ENCODE results near the gene KRTAP4-8. TPM values are rescaled to one million over a fixed set of nuclear protein-coding genes. Genes with fewer than 3 reads are reported as not detected.
"Not testable (repeated sequence)": the region's sequence is repeated elsewhere in the genome, so short reads cannot be mapped to it uniquely, and the experiment has no call there.

Gene KRTAP4-8
- total and polyA plus RNA-seq, 2 of the 8 experiments (the other 6 are each of a cell fraction or from before 2014, with no cell fraction given) = not detected

GRCh38 chr17:41121742-41122141, 23.8 kb upstream of the KRTAP4-8 start (continued):
- no peak for TF ChIP-seq CTBP2 (IDR thresholded peaks at IDR 0.05; ENCODE audit: borderline replicate concordance, insufficient read depth, insufficient read length, low read length)
- no peak for TF ChIP-seq EGR1 (IDR thresholded peaks at IDR 0.05; ENCODE audit: borderline replicate concordance, low read depth, low read length)
- no peak for TF ChIP-seq NANOG (IDR thresholded peaks at IDR 0.05; ENCODE audit: insufficient read depth, low read depth, low read length, poor library complexity, severe bottlenecking)
- TF ChIP-seq CHD2 (IDR thresholded peaks at IDR 0.05; ENCODE audit: low read length) = no peak
- no peak for TF ChIP-seq SP4 (IDR thresholded peaks at IDR 0.05; ENCODE audit: low read length)

- H4K20me1 ChIP-seq (replicated peaks in 1 of 2; ENCODE audit: control insufficient read depth in 1 of 2, insufficient read depth in 2 of 2, low read length in 2 of 2); H3K18ac ChIP-seq (ENCODE audit: extremely low read depth, low read length); H2BK20ac ChIP-seq (ENCODE audit: low read length); H3K14ac ChIP-seq (ENCODE audit: insufficient read length); FAIRE-seq; H2BK120ac ChIP-seq (replicated peaks; ENCODE audit: low read depth, low read length); H3K23ac ChIP-seq (ENCODE audit: insufficient read length); H2AFZ ChIP-seq (ENCODE audit: low read length); H3K4me3 ChIP-seq (ENCODE audit: extremely low read depth in 1 of 4, insufficient read depth in 2 of 4, low read depth in 3 of 4, low read length in 4 of 4); H2BK5ac ChIP-seq (ENCODE audit: low read depth, low read length); H3K79me1 ChIP-seq (ENCODE audit: low read depth, low read length); H3K4ac ChIP-seq (replicated peaks; ENCODE audit: insufficient read length, low read depth, low read length); H3K9ac ChIP-seq (replicated peaks in 1 of 4; ENCODE audit: extremely low read depth in 1 of 4, low read depth in 3 of 4, low read length in 3 of 4); H3K56ac ChIP-seq (replicated peaks; ENCODE audit: insufficient read length, low read depth, low read length); H2AK5ac ChIP-seq (ENCODE audit: low read depth, low read length); H4K91ac ChIP-seq (replicated peaks; ENCODE audit: insufficient read length, low read length); H4K5ac ChIP-seq (ENCODE audit: insufficient read length, low read depth, low read length); H3K27ac ChIP-seq (ENCODE audit: low read depth, low read length); POLR2A ChIA-PET (ENCODE audit: partially characterized antibody); H3K27me3 ChIP-seq (replicated peaks in 1 of 4; ENCODE audit: control insufficient read depth in 3 of 4, extremely low read depth in 1 of 4, insufficient read depth in 3 of 4, low read length in 3 of 4); H3K9me3 ChIP-seq (ENCODE audit: insufficient read depth in 2 of 2, low read depth in 1 of 2, low read length in 1 of 2); H3K4me2 ChIP-seq (ENCODE audit: insufficient read depth in 1 of 2, low read depth in 2 of 2, low read length in 2 of 2); H3K23me2 ChIP-seq (ENCODE audit: low read depth, low read length); H3K4me1 ChIP-seq (replicated peaks in 1 of 4; ENCODE audit: control insufficient read depth in 3 of 4, insufficient read depth in 4 of 4, low read length in 3 of 4); H3K36me3 ChIP-seq (ENCODE audit: control insufficient read depth in 2 of 4, insufficient read depth in 4 of 4, low read length in 3 of 4); H3K79me2 ChIP-seq (ENCODE audit: control insufficient read depth in 1 of 2, insufficient read depth in 2 of 2, low read length in 2 of 2); H2BK15ac ChIP-seq (ENCODE audit: low read length); H2BK12ac ChIP-seq (ENCODE audit: low read depth, low read length); DNase-seq (ENCODE audit: low read depth in 1 of 2, low spot score in 2 of 2); H4K8ac ChIP-seq (ENCODE audit: extremely low read depth, insufficient read depth, low read length): not testable (repeated sequence)
- CTCF ChIA-PET (ENCODE audit: partially characterized antibody) = interaction anchor here (0.7 kb wide), 1 partner anchor 10 kb away, joined by 3 read pairs; no protein-coding TSS in a partner anchor
- WGBS, 2 experiments (ENCODE audit: extremely low coverage in 1 of 2, insufficient coverage in 1 of 2, insufficient read length in 1 of 2, insufficient replicate concordance in 2 of 2, low coverage in 1 of 2, low lambda C conversion rate in 2 of 2, missing lambda C conversion rate in 1 of 2) = 85% methylated on average over 11 of the region's 11 CpGs; no CpG with 5 or more reads in 1 of the 2 experiments
Measured at GRCh38 chr17:41119696-41120690, 22.1 kb upstream of the KRTAP4-8 start.
